Spleen (tissue), 7 donors: Measurements from ENCODE around the gene DCST2.

ENCODE experiments used
- CTCF ChIP-seq, 11 experiments: fragments of 200-600 bp in 7 of 11; fragments of 450-650 bp in 4 of 11; sonication (generic) in 4 of 11; IDR thresholded peaks in 8 of 11; conservative IDR thresholded peaks in 3 of 11; 1 replicate in 7 of 11; 2 replicates in 4 of 11; pipeline versions ENCODE4 v1.4.0 to v1.8.0; 2016 to 2021; ENCODE audit warnings: antibody characterized with exemption in 11 of 11, inconsistent platforms in 4 of 11, mild to moderate bottlenecking in 1 of 11
- POLR2A ChIP-seq, 3 donors: fragments of 450-650 bp; IDR thresholded peaks; one replicate each; pipeline ENCODE4 v1.5.1; 2017; ENCODE audit warnings: antibody characterized with exemption in 3 of 3, mild to moderate bottlenecking in 1 of 3
- POLR2AphosphoS5 ChIP-seq, 3 donors: sonication (generic); formaldehyde crosslinking; IDR thresholded peaks; one replicate each; pipeline ENCODE4 v1.5.1; 2017; ENCODE audit warnings: antibody characterized with exemption in 3 of 3
- donor health status: DM: no; HTN: no; CAD: no; lungs with moderate emphysema.
- donor health status: DM: no; HTN: no; CAD: no.
- donor health status: DM: no; HTN: no; CAD: no.

- TF ChIP-seq POLR2A (IDR thresholded peaks at IDR 0.05) (peak in 1 of 3 donors; percentile 8), CTCF (IDR thresholded peaks at IDR 0.05 in 8 of 11, conservative IDR thresholded peaks at IDR 0.05 in 3 of 11) (peak in 2 of 11 experiments; percentile 11 to 15), POLR2AphosphoS5 (IDR thresholded peaks at IDR 0.05) (peak; percentile 66 to 83 (median 76))
Observed at GRCh38 chr1:155000726-155001424, 32.7 kb downstream of the DCST2 start.
